Keratinocyte (primary cell): ENCODE results near the gene RET. TPM values are rescaled to one million over a fixed set of nuclear protein-coding genes. Genes with fewer than 3 reads are reported as not detected.

Source experiments
- DNase-seq: peaks from one replicate; pipeline ENCODE4 v3.0.0-alpha.2; 2011; ENCODE audit warnings: low read depth, missing footprints, low spot score
- FAIRE-seq: peaks from 2 replicates; lab custom pipeline; 2011; peaks lifted over from hg19 to GRCh38; lab: Jason Lieb, UNC
- H2AFZ ChIP-seq: 2 replicates; pipeline ENCODE4 v1.6.0; 2012; ENCODE audit warnings: low read length, control low read depth, inconsistent platforms; ENCODE audit not compliant: control insufficient read depth
- H3K27ac ChIP-seq: 2 replicates; pipeline ENCODE4 v1.5.1; 2011; ENCODE audit warnings: low read length; ENCODE audit not compliant: control insufficient read depth, insufficient read depth
- H3K27me3 ChIP-seq: 3 replicates; pipeline ENCODE4 v1.6.0; 2011; ENCODE audit warnings: low read length; ENCODE audit not compliant: control insufficient read depth, insufficient read depth; ENCODE audit errors: extremely low read depth
- H3K36me3 ChIP-seq, 2 experiments: 2 replicates in 1 of 2; 3 replicates in 1 of 2; pipeline ENCODE4 v1.5.1; 2011; ENCODE audit warnings: low read length in 2 of 2, mild to moderate bottlenecking in 1 of 2; ENCODE audit not compliant: control insufficient read depth in 2 of 2, insufficient read depth in 2 of 2; ENCODE audit errors: extremely low read depth in 1 of 2
- H3K4me1 ChIP-seq: 3 replicates; pipeline ENCODE4 v1.5.1; 2011; ENCODE audit warnings: low read length; ENCODE audit not compliant: control insufficient read depth, insufficient read depth; ENCODE audit errors: extremely low read depth
- H3K4me2 ChIP-seq: 3 replicates; pipeline ENCODE4 v1.6.0; 2011; ENCODE audit warnings: low read depth, low read length; ENCODE audit not compliant: control insufficient read depth, insufficient read depth; ENCODE audit errors: extremely low read depth
- H3K4me3 ChIP-seq, 3 experiments: fragments of 200-600 bp in 1 of 3; sonication (generic) in 1 of 3; 2 replicates in 2 of 3; 3 replicates in 1 of 3; pipeline ENCODE4 v1.5.1; 2011 to 2016; ENCODE audit warnings: low read length in 3 of 3, mild to moderate bottlenecking in 3 of 3, control low read depth in 2 of 3, inconsistent platforms in 1 of 3, low read depth in 1 of 3, mixed read lengths in 1 of 3, mixed run types in 1 of 3, moderate library complexity in 1 of 3; ENCODE audit not compliant: control insufficient read depth in 2 of 3, insufficient read depth in 2 of 3; ENCODE audit errors: extremely low read depth in 1 of 3
- H3K79me2 ChIP-seq: 2 replicates; pipeline ENCODE4 v1.6.0; 2012; ENCODE audit warnings: low read length; ENCODE audit not compliant: control insufficient read depth, insufficient read depth
- H3K9ac ChIP-seq: 3 replicates; pipeline ENCODE4 v1.6.0; 2011; ENCODE audit warnings: low read length; ENCODE audit not compliant: control insufficient read depth, insufficient read depth; ENCODE audit errors: extremely low read depth
- H3K9me1 ChIP-seq: 3 replicates; pipeline ENCODE4 v1.6.0; 2011; ENCODE audit warnings: low read length; ENCODE audit not compliant: control insufficient read depth, insufficient read depth; ENCODE audit errors: extremely low read depth
- H3K9me3 ChIP-seq: 2 replicates; pipeline ENCODE4 v1.5.1; 2012; ENCODE audit warnings: low read depth, low read length; ENCODE audit not compliant: control insufficient read depth
- H4K20me1 ChIP-seq: 3 replicates; pipeline ENCODE4 v1.6.0; 2011; ENCODE audit warnings: low read length; ENCODE audit not compliant: control insufficient read depth, insufficient read depth; ENCODE audit errors: extremely low read depth
- EZH2 ChIP-seq: IDR thresholded peaks from one replicate; pipeline ENCODE4 v1.6.1; 2012; ENCODE audit warnings: inconsistent platforms, mild to moderate bottlenecking, low read length, moderate library complexity
- dilution Hi-C: fragments of 300-500 bp; cut with MboI; formaldehyde crosslinking; loops from one replicate; pipeline ENCODE4 v1.7.0; 2020; ENCODE audit warnings: low sequenced_read_pairs; ENCODE audit not compliant: extremely low pct_ligation_motif_present
- polyA plus RNA-seq, 5 experiments: library from polyadenylated mRNA; depleted of rRNA in 3 of 5; stranded (reverse) in 3 of 5; stranded (forward) in 1 of 5; unstranded in 1 of 5; fragments of >200 nt; gene quantifications; 1 replicate in 1 of 5; 2 replicates in 3 of 5; 3 replicates in 1 of 5; pipeline versions ENCODE4 v1.2.1 to v1.2.3, GENCODE V29; 2011 to 2012; ENCODE audit warnings: missing spikeins in 2 of 5, low read depth in 1 of 5, low replicate concordance in 1 of 5
- TF ChIP-seq, protein P1 (sequence below), 3 experiments: IDR thresholded peaks in 1 of 3; conservative IDR thresholded peaks in 1 of 3; optimal IDR thresholded peaks in 1 of 3; 2 replicates in 2 of 3; 3 replicates in 1 of 3; pipeline versions ENCODE3 to v1.5.1; 2011; ENCODE audit warnings: low read length in 3 of 3, mild to moderate bottlenecking in 3 of 3, moderate library complexity in 2 of 3, control low read depth in 1 of 3, inconsistent platforms in 1 of 3; ENCODE audit not compliant: insufficient read depth in 2 of 3; ENCODE audit errors: extremely low read depth in 1 of 3

The RET gene
- polyA plus RNA-seq, 1 donor (not counting 4 experiments of a cell fraction or from before 2014, with no cell fraction given), result 0.21 TPM

DNA sequence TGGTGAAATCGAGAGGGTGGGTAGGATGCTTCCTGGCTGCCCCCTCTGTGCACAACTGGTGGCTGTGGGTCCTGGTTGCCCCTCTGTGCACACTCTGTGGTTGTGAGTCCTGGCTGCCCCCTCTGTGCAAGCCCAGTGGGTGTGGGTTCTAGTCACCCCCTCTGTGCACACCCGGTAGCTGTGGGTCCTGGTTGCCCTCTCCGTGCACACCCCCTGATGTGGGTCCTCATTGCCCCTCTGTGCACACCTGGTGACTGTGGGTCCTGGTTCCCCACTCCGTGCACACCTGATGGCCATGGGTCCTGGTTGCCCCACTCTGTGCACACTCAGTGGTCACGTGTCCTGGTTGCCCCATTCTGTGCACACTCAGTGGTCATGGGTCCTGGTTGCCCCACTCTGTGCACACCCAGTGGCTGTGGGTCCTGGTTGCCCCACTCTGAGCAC lies 20.3 kb upstream of the RET start:
- Histone ChIP-seq H3K4me2 (no peak overlapping the region), H3K9me1 (no peaks in the 10 kb centered on the region), H3K9me3 (no peaks in the 10 kb centered on the region), H3K4me3 (no peak overlapping the region), H3K36me3 (no peaks in the 10 kb centered on the region), H3K27ac (no peak overlapping the region), H3K9ac (no peak overlapping the region), H3K4me1 (no peaks in the 10 kb centered on the region), H4K20me1 (no peaks in the 10 kb centered on the region), H3K27me3 (peaks cover 3% of the 10 kb centered on the region), H2AFZ (no peak overlapping the region), H3K79me2 (no peaks in the 10 kb centered on the region)
- dilution Hi-C loops, result no loop called here
- FAIRE-seq (no peak), DNase-seq (no peak)
- TF ChIP-seq, protein P1, sequence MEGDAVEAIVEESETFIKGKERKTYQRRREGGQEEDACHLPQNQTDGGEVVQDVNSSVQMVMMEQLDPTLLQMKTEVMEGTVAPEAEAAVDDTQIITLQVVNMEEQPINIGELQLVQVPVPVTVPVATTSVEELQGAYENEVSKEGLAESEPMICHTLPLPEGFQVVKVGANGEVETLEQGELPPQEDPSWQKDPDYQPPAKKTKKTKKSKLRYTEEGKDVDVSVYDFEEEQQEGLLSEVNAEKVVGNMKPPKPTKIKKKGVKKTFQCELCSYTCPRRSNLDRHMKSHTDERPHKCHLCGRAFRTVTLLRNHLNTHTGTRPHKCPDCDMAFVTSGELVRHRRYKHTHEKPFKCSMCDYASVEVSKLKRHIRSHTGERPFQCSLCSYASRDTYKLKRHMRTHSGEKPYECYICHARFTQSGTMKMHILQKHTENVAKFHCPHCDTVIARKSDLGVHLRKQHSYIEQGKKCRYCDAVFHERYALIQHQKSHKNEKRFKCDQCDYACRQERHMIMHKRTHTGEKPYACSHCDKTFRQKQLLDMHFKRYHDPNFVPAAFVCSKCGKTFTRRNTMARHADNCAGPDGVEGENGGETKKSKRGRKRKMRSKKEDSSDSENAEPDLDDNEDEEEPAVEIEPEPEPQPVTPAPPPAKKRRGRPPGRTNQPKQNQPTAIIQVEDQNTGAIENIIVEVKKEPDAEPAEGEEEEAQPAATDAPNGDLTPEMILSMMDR (optimal IDR thresholded peaks at IDR 0.05 in 1 of 3, IDR thresholded peaks at IDR 0.05 in 1 of 3, conservative IDR thresholded peaks at IDR 0.05 in 1 of 3; ENCODE audit: extremely low read depth in 1 of 3, insufficient read depth in 2 of 3, low read length in 3 of 3), result no peak
- no peak for TF ChIP-seq EZH2

DNA sequence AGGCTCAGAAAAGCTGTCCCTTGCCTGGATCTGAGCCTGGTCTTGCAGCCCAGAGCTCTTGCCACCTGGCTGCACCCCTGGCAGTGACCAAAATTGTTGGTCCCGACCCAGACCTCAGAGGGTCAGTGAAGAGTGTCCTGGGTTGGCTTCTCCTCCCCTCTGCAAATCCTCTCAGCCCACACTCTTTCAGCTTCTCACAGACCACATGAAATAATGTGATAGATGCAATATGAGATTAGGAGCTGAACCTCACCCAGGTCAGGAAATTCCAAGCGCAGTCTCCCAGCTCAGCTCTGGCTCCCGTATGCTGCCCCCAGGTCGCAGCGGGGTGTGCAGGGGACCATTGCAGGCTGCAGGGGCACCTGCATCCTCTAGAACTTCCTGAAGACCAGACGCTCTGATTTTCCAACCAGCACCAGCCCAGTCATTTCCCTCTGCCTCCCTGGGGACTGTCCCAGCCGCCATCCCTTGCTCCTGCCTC lies 19.6 kb upstream of the RET start:
- peaks cover 5% of the 10 kb centered on the region for H3K27me3 ChIP-seq
- no peaks in the 10 kb centered on the region for H3K9me3 ChIP-seq
- H2AFZ ChIP-seq, result no peak overlapping the region
- no peak for DNase-seq
- dilution Hi-C loops, result no loop called here
- H3K4me2 ChIP-seq, result no peak overlapping the region
- no peaks in the 10 kb centered on the region for H3K9me1 ChIP-seq
- TF ChIP-seq, protein P1 (optimal IDR thresholded peaks at IDR 0.05 in 1 of 3, IDR thresholded peaks at IDR 0.05 in 1 of 3, conservative IDR thresholded peaks at IDR 0.05 in 1 of 3; ENCODE audit: extremely low read depth in 1 of 3, insufficient read depth in 2 of 3, low read length in 3 of 3), result no peak
- no peak for TF ChIP-seq EZH2
- H3K36me3 ChIP-seq, result no peaks in the 10 kb centered on the region
- no peak for FAIRE-seq
- no peaks in the 10 kb centered on the region for H4K20me1 ChIP-seq
- H3K4me3 ChIP-seq, result no peak overlapping the region
- H3K27ac ChIP-seq, result no peak overlapping the region
- H3K4me1 ChIP-seq, result no peaks in the 10 kb centered on the region
- H3K79me2 ChIP-seq, result no peaks in the 10 kb centered on the region
- no peak overlapping the region for H3K9ac ChIP-seq
